GM12892 (cell line): Measurements from ENCODE around the gene INSYN2B.

Experiments used
- POLR2A ChIP-seq: IDR thresholded peaks from 2 replicates; pipeline ENCODE4 v1.6.1; 2011; ENCODE audit warnings: low read depth, low read length, control low read depth
- POLR2AphosphoS5 ChIP-seq: IDR thresholded peaks from 2 replicates; pipeline ENCODE4 v1.6.1; 2011; ENCODE audit warnings: low read depth, low read length, control low read depth
- TAF1 ChIP-seq: IDR thresholded peaks from 2 replicates; pipeline ENCODE4 v1.6.1; 2011; ENCODE audit warnings: low read depth, mild to moderate bottlenecking, control low read depth, low read length, borderline replicate concordance

DNA sequence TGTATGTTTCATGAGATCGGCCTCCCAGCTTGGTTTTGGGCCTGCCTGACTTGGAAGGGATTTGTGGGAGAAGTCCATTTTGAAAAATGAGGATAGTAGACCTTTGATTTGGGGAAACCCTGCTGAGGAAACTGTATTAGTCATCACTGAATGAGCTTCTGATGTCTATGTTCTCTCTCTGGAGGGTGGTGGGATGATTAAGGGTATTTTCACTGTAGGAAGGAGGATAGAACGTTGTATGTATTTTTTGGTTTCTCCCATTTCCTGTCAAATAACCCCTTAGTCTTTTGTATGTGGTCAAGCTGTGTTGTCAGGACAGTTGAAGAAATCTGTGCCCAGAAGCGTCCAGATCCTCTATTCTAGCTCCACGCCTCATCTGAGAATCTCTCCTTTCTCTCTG is 151.9 kb downstream of the INSYN2B start:
- TF ChIP-seq TAF1 (no peak), POLR2A (no peak), POLR2AphosphoS5 (no peak)
